ENCODE measurements around the gene AFAP1L1.

The AFAP1L1 gene

GRCh38 chr5:149317281-149318048, 45.8 kb downstream of the AFAP1L1 start:
- DNase-seq: peak; percentile 50

GRCh38 chr5:149319174-149319573, 47.5 kb downstream of the AFAP1L1 start:
- no peak for DNase-seq

GRCh38 chr5:149320791-149321330, 49.2 kb downstream of the AFAP1L1 start:
- peak; percentile 83 for DNase-seq

DNA sequence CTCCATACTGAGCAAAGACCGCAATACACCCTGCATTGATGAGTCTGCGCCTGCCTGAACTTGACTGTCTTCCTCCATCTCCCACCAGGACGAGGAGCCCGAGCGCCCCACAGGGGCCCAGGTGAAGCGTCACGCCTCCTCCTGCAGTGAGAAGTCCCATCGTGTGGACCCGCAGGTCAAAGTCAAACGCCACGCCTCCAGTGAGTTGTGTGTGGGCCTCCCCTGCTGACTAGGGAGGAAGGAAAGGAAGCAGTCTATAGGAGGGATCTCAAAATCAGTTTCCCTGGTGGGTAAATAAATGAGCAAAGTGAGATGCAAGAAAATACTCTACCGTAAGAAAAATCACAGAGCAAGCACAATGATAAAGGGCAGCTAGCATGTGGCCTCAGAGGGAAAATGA, 50.9 kb downstream of the AFAP1L1 start:
- DNase-seq: no peak

DNA sequence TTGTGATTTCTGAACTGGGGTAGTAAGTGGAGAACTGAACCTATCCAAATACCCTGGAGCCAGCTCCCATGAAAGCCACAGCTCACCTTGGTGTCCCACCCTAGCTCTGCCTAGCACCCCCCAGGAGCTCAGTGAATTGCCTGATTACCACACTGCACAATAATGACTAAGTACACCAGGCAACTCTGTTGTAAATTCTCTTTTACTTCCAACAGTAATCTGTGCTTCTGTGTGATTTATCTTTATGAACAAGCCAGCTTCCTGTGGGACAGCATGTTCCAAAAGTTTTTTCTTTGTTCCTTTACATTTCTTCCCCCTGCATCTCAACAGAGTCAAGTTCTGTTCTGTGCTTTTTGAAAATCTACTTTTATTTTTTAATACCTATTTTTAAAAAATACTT, 51.6 kb downstream of the AFAP1L1 start:
- no peak for DNase-seq

DNA sequence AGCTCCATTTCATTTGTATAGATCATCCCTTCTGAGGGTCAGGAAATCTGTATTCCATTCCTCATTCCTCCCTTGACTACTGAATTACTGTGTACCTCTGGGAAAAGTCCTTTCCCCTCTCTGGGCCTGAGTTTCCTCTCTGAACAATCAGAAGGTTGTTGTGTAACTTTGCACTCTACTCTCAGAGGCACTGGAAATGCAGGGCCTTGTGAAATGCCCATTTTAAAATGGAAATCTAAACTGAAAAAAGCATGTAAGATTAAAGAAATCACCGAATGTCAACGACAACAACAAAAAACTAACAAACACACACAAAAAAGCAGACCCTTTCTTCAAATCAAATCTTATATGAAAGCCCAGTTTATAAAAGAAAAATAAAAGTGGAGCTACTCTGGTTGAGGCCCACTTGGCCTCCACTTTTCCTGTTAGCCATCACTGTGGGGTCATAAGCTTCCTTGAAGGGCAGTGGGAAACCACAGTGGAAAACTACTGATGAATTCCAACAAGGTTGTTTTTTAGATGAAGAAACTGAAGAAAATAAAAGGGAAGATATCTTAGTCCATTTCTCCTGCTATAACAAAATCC, 52.1 kb downstream of the AFAP1L1 start:
- DNase-seq: no peak

DNA sequence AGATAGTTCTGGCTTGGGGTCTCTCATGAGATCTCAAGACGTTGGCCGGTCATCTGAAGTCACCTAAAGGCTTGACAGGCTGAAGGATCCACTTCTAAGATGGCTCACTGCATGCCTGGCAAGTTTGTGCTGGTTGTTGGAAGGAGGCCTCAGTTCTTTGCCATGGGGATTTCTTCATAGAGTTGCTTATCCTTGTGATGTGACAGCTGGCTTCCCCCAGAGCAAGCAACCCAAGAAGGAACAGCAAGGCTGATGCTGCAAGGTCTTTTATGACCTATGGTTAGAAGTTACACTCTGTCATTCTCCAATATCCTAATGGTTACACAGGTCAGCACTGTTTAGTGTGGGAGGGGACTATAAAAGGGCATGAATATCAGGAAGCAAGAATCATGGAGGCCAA, 53.0 kb downstream of the AFAP1L1 start:
- no peak for DNase-seq

DNA sequence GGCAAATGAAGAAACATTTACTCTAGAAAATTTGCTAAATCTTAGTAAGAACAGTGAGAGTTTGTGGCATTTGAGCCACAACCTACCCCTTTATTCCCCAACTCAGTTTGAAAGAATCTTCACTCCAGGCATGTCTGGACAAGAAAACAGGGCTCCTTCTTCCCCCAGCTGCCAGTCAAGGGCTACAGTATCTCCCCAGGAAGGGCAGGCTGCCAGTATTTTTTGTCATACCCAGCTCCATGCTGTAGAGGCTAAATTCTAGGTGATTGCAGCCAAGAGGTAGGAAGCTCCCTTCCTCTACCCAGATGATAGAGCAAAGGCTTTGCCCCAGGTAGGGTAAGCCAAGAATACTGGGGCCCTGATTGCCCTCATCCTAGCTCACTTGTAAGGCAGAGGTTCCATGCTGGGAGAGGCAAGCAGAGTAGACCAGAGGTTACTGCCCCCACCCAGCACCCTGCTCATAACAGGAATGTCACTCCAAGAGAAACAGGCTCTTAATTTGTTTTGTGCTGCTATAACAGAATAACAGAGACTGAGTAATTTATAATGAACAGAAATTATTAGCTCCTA, 53.6 kb downstream of the AFAP1L1 start:
- DNase-seq: no peak

DNA sequence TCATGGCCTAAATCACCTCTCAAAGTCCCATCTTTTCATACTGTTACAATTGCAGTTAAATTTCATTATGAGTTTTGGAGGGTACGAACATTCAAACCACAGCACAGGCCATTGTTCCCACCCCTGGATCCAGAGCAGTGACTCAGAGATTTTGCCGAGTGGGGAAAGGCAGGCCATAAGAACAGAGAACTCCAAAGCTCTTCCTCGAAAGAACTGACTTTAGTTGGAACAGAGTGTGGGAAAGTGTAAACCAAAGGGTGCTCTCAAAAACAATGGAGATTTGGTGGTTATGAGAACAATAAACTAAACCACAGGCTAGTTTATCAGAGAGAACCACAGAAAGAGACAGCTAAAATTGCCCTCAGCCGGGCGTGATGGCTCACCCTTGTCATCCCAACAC, 54.2 kb downstream of the AFAP1L1 start:
- no peak for DNase-seq

DNA sequence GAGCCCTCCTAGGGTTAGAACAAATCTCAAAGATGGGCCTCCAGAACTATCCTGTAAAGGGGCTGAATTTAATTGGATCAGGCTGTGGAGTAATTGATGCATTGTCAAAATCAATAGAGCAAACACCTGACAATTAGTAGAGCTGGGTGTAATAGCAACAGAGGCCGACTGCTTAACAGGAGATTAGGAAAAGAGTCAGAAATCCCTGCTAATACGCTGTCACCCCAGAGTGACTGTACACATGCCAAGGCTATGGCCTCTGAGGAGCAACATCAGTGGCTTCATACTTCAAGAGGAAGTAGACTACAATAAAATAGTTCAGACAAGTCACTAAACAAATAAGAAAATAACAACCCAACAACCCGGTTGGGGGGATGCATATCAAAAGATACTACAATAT, 55.0 kb downstream of the AFAP1L1 start:
- DNase-seq: no peak

DNA sequence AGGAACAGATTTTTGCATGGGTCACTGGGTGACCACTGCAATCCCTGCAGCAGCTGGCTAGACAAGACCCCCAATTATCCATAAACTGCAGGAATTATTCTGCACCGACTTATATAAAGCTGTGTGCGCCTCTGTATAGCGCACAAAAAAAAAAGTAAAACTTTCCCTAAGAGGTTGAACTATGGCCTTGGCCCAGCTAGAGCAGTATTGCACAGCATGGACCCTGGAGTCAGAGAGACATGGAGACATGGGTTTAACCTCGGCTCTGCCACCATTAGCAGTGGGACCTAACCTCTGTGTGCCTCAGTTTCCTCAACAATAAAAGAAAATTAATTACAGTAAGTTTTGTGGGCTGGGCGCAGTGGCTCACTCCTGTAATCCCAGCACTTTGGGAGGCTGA, 56.5 kb downstream of the AFAP1L1 start:
- no peak for DNase-seq

- DNase-seq: no peak
These were observed 62.2 kb downstream of the AFAP1L1 start for GRCh38 chr5:149333711-149334443.

GRCh38 chr5:149337736-149338135, 66.1 kb downstream of the AFAP1L1 start:
- DNase-seq: peak; percentile 75

DNA sequence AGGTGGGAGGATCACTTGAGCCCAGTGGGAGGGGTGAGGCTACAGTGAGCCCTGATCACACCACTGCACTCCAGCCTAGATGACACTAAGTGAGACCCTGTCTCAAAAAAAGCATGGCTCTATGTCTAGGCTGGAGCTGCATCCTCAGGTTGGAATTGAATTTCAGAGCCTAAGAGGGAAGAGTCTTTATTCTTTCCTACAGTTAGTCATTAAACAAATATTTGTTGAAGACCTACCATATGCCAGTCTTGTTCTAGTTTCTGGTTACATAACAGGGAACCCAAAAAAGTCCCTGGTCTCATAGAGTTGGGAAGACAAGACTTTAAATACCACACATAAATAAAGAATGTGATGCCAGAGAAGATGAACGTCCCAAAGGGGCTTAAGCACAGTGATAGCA, 66.7 kb downstream of the AFAP1L1 start:
- peak; percentile 22 for DNase-seq

GRCh38 chr5:149340920-149341319, 69.3 kb downstream of the AFAP1L1 start:
- DNase-seq: no peak

DNA sequence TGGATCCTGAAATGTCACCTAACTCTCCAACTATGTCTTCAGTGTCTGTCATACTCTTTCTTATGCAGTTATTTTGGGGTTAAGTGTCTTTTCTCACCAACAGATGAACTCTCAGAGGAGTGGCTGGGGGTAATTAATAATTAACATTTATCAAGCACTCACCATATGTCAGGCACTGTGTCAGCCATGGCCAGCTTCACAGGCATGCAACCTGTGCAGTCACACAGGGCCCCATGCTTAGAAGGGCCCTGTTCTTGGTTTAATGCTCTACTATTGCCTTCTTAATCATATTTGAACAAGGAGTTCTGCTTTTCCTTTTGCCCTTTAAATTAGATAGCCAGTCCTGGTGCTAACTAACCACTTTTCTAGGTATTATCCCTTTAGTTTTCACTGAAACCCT, 70.2 kb downstream of the AFAP1L1 start:
- peak; percentile 39 for DNase-seq

- no peak for DNase-seq
These were observed 72.5 kb downstream of the AFAP1L1 start for GRCh38 chr5:149344151-149344550.

DNA sequence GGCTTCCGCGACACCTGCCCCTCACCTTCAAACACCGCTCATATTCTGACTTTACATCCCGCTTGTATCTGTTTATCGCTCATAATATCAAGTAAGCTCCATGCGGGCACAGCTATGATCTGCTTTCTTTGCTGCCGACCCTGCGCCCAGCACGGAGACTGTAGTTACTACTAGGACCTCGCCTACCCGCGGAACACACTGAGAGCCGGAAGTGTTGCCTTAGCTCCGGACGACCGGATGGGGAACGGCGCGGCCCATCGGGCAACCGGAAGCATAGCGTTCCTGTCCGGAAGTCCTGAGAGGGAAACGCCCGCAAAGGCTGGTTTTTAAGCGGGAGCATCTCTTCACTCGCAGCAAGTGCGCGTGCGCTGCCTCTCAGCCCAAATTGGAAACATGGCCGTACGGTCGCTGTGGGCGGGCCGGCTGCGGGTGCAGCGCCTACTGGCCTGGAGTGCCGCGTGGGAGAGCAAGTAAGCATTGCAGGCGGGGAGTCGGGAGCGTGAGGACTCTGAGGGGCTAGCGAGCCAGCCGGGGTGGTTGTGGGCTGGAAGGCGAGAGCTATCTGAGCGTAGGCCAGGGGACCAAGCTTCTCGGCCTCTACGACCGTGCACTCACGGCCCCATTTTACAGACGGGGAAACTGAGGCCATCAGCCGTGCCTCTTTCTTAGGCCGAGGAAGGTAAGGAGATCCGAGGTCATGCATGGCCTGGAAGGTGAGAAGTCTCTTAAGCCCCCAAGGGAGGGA, 73.7 kb downstream of the AFAP1L1 start, which contains the start of gene GRPEL2:
TSS of gene GRPEL2 (plus strand) at position 353 of the 745 bp plus-strand sequence. CDS start at position 394, 41 bp downstream.
- DNase-seq: peak; percentile 93

- DNase-seq: no peak
These were observed 74.2 kb downstream of the AFAP1L1 start for GRCh38 chr5:149345892-149346222.

DNA sequence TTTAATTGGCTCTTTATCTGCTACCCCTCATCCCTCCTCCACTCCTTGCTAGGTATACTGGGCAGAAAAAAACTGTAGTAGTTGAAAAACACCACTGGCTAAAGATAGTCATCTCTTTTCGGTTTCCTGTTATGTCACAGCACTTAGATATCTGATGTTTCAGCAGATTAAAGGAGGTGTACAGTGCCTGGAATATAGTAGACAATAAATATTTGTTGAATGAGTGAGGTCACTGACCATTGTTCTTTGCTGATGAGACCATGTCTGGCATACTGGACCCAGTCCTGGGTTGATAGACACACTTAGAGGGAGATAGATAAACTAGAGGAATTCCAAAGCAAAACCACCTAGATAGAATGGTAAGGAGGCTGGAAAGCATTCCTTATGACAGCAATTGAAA, 76.9 kb downstream of the AFAP1L1 start:
- DNase-seq: no peak

DNA sequence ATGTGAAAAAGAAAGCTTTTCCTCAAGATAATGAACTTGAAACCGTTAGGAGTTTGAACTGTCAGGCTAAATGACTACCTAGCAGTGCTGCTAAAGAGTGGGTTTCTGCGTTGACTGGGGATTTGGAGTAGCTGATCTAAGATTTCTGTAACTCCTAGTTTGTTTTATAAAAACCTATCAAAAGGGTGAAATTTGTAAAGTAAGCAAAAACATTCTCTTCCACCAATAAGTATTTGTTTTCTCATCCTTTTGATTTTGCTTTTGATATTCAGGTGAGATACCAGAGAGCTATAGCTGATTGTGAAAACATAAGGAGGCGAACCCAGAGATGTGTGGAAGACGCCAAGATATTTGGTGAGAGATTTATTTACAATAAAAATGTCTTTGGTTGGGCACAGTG, 77.7 kb downstream of the AFAP1L1 start:
- DNase-seq: no peak

DNA sequence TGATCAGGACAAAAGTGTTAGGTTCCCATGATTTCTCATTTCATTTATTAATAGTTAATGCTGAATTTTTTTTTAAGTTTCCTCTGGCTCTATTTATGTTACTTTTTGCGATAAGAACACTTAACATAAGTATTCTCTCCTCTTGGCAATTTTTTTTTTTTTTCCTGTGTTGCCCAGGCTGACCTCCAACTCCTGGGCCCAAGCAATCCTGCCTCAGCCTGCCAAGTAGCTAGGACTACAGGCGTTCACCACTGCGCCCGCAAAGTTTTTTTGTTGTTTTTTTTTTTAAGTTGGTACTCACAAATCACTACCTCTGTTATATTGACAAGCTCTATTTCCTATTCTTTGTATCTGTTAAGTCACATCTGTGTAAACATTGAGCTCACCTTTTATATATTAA, 80.5 kb downstream of the AFAP1L1 start:
- no peak for DNase-seq

GRCh38 chr5:149353911-149354310, 82.3 kb downstream of the AFAP1L1 start:
- no peak for DNase-seq

Measured in NCI-H1694 treated with DMSO at 0.1 percent for 48 hours (cell line).